ENCODE measurements around the gene OR2B6. TPM values are rescaled to one million over a fixed set of nuclear protein-coding genes. Genes with fewer than 3 reads are reported as not detected.

OR2B6 gene
- total RNA-seq (not detected), polyA plus RNA-seq (not detected)
- long read RNA-seq, donor 1 = 0 reads
- long read RNA-seq, donor 2 = 0 reads
- long read RNA-seq, donor 3 = 0 reads

DNA sequence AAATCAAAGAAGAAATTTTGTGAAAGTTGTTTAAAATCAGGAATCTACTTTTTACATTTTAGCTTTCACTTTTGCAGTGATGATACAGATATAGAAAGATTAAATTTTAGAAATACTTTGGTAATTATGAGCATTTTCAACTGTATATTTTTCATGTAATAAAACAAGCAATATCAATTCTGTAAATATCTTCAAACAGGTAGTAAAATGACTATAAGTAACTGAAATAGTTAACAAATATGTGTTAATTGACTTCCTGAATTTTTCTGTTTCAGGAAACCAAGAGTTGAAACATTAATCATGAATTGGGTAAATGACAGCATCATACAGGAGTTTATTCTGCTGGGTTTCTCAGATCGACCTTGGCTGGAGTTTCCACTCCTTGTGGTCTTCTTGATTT, at the start of gene OR2B6:
TSS of gene OR2B6 (plus strand) at position 301 of the 400 bp plus-strand sequence. CDS start at position 301, 0 bp downstream.
- WGBS, 3 donors = 41 to 54% (median 45%) methylated on average over 1 of the region's 1 CpG
- intact Hi-C loops (cut with DNase I) = no loop called here
- H3K36me3 ChIP-seq = no peaks in the 10 kb centered on the region
- no peak within 1 kb of the TSS for H3K27ac ChIP-seq
- no peaks in the 10 kb centered on the region for H3K4me1 ChIP-seq (ENCODE audit: insufficient read depth)
- H3K4me3 ChIP-seq = no peak within 1 kb of the TSS
- DNase-seq = no peak
- H3K27me3 ChIP-seq = no peaks in the 10 kb centered on the region
- no peaks in the 10 kb centered on the region for H3K9me3 ChIP-seq
- no peak for TF ChIP-seq EP300 (IDR thresholded peaks at IDR 0.05)
- no peak for TF ChIP-seq POLR2A (IDR thresholded peaks at IDR 0.05)
- TF ChIP-seq, protein P1, sequence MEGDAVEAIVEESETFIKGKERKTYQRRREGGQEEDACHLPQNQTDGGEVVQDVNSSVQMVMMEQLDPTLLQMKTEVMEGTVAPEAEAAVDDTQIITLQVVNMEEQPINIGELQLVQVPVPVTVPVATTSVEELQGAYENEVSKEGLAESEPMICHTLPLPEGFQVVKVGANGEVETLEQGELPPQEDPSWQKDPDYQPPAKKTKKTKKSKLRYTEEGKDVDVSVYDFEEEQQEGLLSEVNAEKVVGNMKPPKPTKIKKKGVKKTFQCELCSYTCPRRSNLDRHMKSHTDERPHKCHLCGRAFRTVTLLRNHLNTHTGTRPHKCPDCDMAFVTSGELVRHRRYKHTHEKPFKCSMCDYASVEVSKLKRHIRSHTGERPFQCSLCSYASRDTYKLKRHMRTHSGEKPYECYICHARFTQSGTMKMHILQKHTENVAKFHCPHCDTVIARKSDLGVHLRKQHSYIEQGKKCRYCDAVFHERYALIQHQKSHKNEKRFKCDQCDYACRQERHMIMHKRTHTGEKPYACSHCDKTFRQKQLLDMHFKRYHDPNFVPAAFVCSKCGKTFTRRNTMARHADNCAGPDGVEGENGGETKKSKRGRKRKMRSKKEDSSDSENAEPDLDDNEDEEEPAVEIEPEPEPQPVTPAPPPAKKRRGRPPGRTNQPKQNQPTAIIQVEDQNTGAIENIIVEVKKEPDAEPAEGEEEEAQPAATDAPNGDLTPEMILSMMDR (IDR thresholded peaks at IDR 0.05) = no peak

DNA sequence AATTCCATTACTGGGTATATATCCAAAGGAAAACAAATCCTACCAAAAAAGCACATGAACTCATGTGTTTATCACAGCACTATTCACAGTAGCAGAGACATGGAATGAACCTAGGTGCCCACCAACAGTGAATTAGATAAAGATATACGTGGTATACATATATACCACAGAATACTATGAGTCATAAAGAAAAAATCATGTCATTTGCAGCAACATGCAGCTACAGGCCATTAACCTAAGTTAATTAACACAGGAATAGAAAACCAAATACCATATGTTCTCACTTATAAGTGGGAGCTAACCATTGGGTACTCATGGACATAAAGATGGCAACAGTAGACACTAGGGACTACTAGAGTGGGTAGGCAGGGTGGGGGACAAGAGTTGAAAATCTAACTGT, 49.0 kb upstream of the OR2B6 start:
- TF ChIP-seq, protein P1 (IDR thresholded peaks at IDR 0.05) = no peak
- TF ChIP-seq EP300 (IDR thresholded peaks at IDR 0.05) (no peak), POLR2A (IDR thresholded peaks at IDR 0.05) (no peak)
- WGBS, 3 donors = 57 to 67% (median 65%) methylated on average over 1 of the region's 1 CpG
- peaks cover 1% of the 10 kb centered on the region for H3K4me1 ChIP-seq (ENCODE audit: insufficient read depth)
- no peak for DNase-seq
- no peaks in the 10 kb centered on the region for H3K27me3 ChIP-seq
- intact Hi-C loops (cut with DNase I) = no loop called here
- H3K9me3 ChIP-seq = no peaks in the 10 kb centered on the region
- H3K36me3 ChIP-seq = no peaks in the 10 kb centered on the region
- H3K27ac ChIP-seq = no peak overlapping the region
- no peak overlapping the region for H3K4me3 ChIP-seq

DNA sequence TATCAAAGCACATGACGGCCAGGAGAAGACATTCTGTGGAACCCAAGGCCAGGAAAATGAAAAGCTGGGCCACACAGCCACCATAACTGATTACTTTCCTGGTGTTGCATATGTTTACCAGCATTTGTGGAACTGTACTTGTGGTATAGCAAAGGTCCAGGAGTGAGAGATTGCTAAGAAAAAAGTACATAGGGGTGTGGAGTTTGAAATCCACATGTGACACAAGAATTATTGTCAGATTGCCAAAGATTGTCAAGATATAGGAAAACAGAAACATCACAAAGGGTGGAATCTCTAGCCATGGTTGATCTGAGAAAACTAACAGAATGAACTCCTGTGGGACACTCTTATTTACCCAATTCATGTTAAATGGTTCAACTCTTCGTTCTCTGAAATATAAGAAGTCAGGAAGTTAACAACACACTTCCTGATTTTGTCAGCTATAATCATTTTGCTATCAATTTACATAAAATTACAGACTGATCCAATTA, 45.0 kb upstream of the OR2B6 start, which contains the start of gene OR2B2:
TSS of gene OR2B2 (minus strand) at position 441 of the 491 bp plus-strand sequence. CDS start at position 364, 77 bp downstream.
- no peak within 1 kb of the TSS for H3K4me3 ChIP-seq
- no peaks in the 10 kb centered on the region for H3K4me1 ChIP-seq (ENCODE audit: insufficient read depth)
- no peak for DNase-seq
- 72 to 78% (median 78%) methylated on average over 2 of the region's 2 CpGs for WGBS, 3 donors
- TF ChIP-seq, protein P1 (IDR thresholded peaks at IDR 0.05) = no peak
- TF ChIP-seq EP300 (IDR thresholded peaks at IDR 0.05) (no peak), POLR2A (IDR thresholded peaks at IDR 0.05) (no peak)
- no peaks in the 10 kb centered on the region for H3K27me3 ChIP-seq
- no peak within 1 kb of the TSS for H3K27ac ChIP-seq
- no peaks in the 10 kb centered on the region for H3K36me3 ChIP-seq
- no peaks in the 10 kb centered on the region for H3K9me3 ChIP-seq
- intact Hi-C loops (cut with DNase I) = no loop called here

DNA sequence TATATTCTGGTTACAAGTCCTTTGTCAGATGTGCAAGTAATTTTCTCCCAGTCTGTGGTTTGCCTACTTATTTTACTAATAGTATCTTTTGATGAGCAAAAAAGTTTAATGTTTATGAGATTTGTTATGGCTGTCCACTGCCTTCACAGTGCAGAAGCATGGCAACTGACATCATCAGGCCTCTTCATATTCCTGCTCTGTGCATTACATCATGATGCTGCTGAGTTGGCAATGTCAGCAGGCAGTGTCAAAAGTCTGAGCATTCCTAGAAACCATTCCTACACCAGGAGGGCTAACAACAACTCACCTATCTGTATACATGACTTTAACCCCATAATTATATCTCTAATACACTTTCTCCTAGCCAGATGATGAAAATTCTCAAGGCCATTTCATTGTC, 34.1 kb upstream of the OR2B6 start:
- Histone ChIP-seq H3K27ac (no peak overlapping the region), H3K4me3 (no peak overlapping the region), H3K9me3 (no peaks in the 10 kb centered on the region), H3K4me1 (ENCODE audit: insufficient read depth) (no peaks in the 10 kb centered on the region), H3K27me3 (no peaks in the 10 kb centered on the region), H3K36me3 (no peaks in the 10 kb centered on the region)
- DNase-seq = no peak
- intact Hi-C loops (cut with DNase I) = no loop called here
- TF ChIP-seq EP300 (IDR thresholded peaks at IDR 0.05) (no peak), POLR2A (IDR thresholded peaks at IDR 0.05) (no peak)
- TF ChIP-seq, protein P1 (IDR thresholded peaks at IDR 0.05) = no peak
